ENCODE data around the gene SLC7A1.

DNA sequence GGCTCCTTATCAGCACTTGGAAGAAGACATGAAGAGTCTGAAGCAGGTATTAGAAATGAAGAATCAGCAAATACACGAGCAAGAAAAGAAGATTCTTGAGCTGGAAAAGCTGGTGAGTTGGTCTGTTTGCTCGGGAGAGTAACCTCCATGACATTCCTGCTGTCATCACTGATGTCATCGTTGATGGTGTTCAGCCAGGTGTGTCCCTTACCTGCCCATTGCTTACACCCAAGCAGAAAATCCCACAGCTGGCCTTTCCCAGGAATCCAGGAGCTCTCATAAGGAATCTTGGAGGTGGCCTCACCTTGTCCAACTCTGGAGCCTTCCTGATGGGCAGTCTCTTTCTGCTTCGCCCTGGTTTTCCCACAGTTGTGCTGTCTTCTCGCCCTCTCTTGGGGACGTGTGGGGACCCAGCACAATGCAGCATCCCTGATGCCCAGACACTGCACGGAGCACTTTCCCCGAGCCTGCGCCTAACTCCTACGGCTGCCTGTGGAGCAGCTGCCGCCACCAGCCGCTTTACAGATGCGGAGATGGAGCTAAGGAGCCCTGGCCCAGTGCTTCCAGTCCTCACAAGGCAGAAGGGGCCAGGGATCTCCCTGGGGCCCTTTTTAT lies 97.0 kb downstream of the SLC7A1 start:
- no peak for TF ChIP-seq YY1 (IDR thresholded peaks at IDR 0.05; ENCODE audit: insufficient read depth, insufficient replicate concordance, low read depth, low read length)
- no peak for TF ChIP-seq RAD51 (IDR thresholded peaks at IDR 0.05; ENCODE audit: borderline replicate concordance)
- no peak for TF ChIP-seq EZH2 (conservative IDR thresholded peaks at IDR 0.05; ENCODE audit: low read depth, low read length)
- TF ChIP-seq, protein P1, sequence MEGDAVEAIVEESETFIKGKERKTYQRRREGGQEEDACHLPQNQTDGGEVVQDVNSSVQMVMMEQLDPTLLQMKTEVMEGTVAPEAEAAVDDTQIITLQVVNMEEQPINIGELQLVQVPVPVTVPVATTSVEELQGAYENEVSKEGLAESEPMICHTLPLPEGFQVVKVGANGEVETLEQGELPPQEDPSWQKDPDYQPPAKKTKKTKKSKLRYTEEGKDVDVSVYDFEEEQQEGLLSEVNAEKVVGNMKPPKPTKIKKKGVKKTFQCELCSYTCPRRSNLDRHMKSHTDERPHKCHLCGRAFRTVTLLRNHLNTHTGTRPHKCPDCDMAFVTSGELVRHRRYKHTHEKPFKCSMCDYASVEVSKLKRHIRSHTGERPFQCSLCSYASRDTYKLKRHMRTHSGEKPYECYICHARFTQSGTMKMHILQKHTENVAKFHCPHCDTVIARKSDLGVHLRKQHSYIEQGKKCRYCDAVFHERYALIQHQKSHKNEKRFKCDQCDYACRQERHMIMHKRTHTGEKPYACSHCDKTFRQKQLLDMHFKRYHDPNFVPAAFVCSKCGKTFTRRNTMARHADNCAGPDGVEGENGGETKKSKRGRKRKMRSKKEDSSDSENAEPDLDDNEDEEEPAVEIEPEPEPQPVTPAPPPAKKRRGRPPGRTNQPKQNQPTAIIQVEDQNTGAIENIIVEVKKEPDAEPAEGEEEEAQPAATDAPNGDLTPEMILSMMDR (CRISPR knock-in tag; IDR thresholded peaks at IDR 0.05): no peak
- TF ChIP-seq NR3C1 (CRISPR knock-in tag; IDR thresholded peaks at IDR 0.05): no peak
- TF ChIP-seq POLR2AphosphoS5 (IDR thresholded peaks at IDR 0.05; ENCODE audit: low read depth, low read length): no peak
- TF ChIP-seq, protein P2, sequence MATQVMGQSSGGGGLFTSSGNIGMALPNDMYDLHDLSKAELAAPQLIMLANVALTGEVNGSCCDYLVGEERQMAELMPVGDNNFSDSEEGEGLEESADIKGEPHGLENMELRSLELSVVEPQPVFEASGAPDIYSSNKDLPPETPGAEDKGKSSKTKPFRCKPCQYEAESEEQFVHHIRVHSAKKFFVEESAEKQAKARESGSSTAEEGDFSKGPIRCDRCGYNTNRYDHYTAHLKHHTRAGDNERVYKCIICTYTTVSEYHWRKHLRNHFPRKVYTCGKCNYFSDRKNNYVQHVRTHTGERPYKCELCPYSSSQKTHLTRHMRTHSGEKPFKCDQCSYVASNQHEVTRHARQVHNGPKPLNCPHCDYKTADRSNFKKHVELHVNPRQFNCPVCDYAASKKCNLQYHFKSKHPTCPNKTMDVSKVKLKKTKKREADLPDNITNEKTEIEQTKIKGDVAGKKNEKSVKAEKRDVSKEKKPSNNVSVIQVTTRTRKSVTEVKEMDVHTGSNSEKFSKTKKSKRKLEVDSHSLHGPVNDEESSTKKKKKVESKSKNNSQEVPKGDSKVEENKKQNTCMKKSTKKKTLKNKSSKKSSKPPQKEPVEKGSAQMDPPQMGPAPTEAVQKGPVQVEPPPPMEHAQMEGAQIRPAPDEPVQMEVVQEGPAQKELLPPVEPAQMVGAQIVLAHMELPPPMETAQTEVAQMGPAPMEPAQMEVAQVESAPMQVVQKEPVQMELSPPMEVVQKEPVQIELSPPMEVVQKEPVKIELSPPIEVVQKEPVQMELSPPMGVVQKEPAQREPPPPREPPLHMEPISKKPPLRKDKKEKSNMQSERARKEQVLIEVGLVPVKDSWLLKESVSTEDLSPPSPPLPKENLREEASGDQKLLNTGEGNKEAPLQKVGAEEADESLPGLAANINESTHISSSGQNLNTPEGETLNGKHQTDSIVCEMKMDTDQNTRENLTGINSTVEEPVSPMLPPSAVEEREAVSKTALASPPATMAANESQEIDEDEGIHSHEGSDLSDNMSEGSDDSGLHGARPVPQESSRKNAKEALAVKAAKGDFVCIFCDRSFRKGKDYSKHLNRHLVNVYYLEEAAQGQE (IDR thresholded peaks at IDR 0.05; ENCODE audit: borderline replicate concordance in 1 of 2, low read depth in 1 of 2, low read length in 2 of 2): no peak
- no peak for TF ChIP-seq BHLHE40 (IDR thresholded peaks at IDR 0.05; ENCODE audit: low read length)
- TF ChIP-seq TAF1 (CRISPR knock-in tag; IDR thresholded peaks at IDR 0.05): no peak
- TF ChIP-seq NPAS2 (CRISPR knock-in tag; IDR thresholded peaks at IDR 0.05; ENCODE audit: borderline replicate concordance): no peak
- TF ChIP-seq ZNF850 (CRISPR knock-in tag; conservative IDR thresholded peaks at IDR 0.05): no peak
- no peak for TF ChIP-seq ZNF12 (CRISPR knock-in tag; IDR thresholded peaks at IDR 0.05)
- peak; percentile 16; the same call in 1 of the 2 replicates for TF ChIP-seq MAFF (IDR thresholded peaks at IDR 0.05; ENCODE audit: low read depth, low read length)
